Stimulated activated CD4-positive, alpha-beta T cell treated with anti-CD3 and anti-CD28 coated beads, TNF-alpha, amount 100 ng/mL, for 24 hours (primary cell): Measurements from ENCODE around the gene HLA-DOB.

ENCODE experiments used
- DNase-seq, 3 experiments: peaks; one replicate each; pipeline ENCODE4 v3.0.0-alpha.2; 2020; ENCODE audit warnings: low read depth in 3 of 3

Gene HLA-DOB

DNA sequence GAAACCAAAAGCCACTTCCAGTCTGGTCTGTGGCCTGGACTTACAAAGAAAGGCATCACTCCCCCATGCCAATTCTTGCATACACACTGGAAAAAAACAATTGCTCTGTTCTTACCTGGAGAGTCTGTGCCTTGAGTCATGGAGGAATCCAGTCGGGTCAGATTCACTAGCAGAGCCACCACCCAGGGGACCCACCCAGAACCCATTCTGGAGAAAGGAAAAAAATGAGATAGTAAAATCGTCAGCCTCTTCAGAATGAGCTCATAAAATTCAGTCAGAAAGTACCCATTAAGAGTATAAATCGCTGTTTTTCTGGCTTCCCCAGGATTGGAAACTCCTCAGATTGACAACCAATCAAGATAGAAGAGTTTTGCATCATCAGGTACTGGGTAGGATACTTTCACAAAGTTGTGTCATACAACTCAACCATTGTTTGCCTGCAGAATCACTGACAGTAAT, at the start of gene HLA-DOB:
Gene HLA-DOB (minus strand): TSS at position 257 of the 459 bp plus-strand sequence. CDS start 51 bp downstream, at position 206.
- DNase-seq: no peak

DNA sequence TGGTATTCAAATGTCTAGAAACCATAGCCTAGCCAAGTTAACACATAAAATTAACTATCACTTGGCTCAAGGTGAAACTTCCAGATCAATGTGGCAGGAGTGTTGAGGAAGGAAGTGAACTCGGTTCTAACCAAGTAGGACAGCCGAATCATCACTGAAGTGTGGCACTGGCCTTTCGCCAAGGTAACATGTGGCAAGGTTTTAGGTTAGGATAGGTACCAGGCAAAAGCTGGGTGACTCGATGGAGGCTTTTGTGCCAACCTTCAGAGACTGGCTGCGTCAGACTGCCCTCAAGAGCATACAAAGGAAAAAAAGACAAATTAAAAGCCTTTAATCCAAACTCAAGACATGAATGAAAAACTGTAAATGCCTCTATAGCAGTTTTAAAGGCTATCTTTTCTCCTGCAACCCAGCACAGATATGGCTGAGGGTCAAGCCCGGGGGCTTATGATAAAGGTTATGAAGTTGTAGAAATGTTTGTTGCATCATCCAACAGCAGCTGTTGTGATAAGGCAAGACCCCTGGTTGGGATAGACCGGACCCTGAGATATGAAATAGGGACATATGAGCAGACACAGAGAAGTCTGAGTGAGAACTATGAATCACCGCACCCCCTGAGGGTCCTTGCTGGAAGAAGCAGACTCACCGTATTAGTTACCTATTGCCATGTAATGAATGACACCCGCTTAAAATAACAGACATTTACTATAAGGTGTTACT, 49.1 kb upstream of the HLA-DOB start:
- DNase-seq: no peak

DNA sequence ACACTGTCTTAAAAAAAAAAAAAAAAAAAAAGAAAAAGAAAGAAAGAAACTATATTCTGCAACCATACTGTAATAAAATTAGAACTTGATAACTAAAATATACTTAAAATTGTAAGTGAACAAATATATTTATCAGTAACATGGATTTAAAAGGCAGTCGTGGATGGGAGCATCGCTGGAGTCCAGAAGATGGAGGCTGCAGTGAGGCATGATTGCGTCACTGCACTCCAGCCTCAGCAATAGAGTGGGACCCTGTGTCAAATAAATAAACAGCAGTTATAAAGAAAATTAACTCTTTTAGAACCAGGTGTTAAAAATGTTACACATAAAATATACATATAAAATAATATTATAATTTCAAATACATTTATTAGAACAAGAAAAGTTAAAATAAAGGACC, 45.9 kb upstream of the HLA-DOB start:
- DNase-seq: no peak

DNA sequence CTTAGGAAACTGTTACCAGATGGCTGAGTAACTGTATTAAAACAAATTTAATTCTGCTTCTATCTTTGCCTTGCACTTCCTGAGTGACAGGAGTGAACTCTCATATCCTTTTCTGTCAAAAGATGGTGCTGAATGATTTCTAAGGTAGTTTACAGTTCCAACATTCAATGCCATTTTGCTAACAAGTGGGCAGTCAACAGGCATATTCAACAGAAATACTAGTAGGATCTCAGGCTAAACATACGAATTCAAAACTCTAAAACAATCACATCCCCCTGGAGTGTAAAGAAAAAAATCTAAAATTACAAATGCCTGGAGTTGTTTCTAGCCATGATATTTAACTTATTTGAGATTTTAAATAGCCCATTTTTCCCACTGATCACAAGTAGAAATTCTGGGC, 43.9 kb upstream of the HLA-DOB start:
- DNase-seq: no peak

DNA sequence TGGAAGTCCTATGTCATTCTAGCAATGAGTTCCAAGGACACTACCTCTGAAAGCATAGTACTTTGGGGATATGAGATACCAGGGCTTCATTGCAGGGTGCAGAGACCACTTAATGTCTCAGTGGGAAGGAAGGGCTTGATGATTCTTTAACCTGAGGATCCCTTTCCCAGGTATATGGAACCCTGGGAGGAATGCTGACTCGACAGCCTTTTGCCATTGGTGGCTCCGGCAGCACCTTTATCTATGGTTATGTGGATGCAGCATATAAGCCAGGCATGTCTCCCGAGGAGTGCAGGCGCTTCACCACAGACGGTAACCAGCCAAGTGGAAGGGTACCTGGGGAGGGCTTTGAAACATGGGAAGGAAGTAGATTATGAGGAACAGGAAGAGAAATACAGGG, 41.4 kb upstream of the HLA-DOB start:
- DNase-seq: no peak

DNA sequence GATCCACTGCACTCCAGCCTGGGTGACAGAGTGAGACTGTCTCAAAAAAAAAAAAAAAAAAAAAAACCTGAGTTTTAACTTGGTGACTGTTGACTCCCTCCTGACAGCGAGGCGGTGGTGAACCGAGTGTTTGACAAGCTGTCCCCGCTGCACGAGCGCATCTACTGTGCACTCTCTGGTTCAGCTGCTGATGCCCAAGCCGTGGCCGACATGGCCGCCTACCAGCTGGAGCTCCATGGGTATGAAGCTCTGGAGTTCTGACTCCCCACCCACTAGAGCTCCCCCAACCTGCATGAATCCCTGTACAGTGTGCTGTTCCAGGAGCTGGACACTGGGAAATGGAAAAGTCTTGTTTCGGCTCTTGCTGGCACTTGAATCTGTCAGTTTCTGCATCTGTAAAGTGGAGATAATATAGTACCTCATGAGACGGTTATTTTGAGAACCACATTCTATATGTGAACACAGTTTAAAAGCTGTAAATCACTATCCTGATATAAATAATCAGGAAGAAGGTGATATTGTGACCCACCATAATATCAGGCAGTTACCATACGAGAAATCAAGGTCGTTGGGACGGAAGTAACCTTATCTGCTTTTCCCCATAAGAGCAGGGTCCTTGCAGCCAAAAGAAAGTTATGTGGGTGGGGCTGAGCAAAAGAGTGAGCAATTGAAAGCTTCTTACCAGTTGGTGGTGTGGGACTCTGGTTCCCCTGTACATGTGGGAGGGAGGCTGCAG, 40.5 kb upstream of the HLA-DOB start:
- no peak for DNase-seq

DNA sequence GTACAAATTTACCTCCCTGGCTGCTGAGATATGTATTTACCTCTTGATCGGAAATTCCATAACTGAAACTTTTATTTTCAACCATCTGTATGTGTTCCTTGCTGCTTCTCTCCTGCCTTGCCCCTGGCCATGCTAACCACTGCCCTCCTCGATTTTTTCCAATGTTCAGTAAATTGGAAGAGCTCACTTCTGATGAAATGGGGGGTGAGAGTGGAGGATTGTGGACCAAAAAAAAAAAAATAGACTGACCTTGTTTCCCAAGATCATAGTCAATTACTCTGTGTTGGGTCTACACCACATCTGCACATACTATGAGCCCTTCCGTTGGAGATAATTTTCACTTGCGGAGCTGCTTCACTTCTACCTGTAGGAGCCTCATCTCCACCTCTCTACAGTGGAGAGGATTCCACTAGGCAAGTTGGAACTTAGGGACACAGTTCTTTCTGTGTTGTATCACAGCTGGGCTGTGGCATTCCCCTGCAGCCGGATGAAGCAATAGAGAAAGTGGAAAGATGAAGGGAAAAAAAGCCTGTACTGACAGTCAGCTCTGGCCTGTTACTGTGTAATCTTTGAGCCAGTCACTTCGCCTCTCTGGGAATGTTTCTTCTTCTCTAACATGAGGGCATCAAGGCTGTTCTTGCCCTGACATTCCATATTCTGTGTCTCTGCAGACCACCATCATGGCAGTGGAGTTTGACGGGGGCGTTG, 38.8 kb upstream of the HLA-DOB start:
- no peak for DNase-seq

DNA sequence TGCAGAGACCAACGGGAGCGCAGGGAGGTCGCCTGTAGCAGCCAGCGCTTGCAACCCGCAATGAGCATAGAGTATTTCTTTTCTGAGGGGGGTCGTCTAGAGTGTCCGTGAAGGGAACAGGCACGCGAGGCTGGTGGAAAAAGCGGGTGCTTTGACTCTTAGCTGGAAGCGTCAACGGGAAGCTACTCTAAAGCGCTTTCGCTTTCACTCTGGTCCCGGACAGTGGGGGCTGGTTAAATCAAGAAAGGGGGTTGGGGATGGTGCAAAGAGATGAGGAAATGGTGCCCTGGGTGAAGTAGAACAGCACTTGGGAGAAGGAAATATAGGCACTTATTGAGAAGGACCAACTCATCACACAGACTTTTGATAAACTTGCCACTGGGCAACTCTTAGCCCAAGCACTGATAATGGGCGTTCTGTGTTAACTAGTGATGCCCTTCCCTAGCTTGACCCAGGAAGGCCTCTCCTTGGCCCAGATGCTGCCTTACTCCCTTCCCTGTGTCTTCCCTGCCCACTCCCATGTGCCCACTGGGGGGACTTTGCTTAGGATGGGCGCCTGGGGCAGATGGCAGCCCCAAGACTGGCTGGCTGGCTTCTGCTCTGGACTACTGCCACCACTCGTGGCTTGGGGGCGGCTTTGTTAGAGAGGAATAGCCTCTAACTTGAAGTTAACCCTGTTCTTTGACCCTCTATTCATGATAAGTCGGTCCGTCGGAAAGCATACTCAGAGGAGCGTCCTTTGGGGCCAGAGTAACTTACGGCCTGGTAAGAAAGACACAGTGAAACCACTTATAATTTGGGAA, 37.8 kb upstream of the HLA-DOB start:
- DNase-seq: peak in 1 of 3 experiments; percentile 56

DNA sequence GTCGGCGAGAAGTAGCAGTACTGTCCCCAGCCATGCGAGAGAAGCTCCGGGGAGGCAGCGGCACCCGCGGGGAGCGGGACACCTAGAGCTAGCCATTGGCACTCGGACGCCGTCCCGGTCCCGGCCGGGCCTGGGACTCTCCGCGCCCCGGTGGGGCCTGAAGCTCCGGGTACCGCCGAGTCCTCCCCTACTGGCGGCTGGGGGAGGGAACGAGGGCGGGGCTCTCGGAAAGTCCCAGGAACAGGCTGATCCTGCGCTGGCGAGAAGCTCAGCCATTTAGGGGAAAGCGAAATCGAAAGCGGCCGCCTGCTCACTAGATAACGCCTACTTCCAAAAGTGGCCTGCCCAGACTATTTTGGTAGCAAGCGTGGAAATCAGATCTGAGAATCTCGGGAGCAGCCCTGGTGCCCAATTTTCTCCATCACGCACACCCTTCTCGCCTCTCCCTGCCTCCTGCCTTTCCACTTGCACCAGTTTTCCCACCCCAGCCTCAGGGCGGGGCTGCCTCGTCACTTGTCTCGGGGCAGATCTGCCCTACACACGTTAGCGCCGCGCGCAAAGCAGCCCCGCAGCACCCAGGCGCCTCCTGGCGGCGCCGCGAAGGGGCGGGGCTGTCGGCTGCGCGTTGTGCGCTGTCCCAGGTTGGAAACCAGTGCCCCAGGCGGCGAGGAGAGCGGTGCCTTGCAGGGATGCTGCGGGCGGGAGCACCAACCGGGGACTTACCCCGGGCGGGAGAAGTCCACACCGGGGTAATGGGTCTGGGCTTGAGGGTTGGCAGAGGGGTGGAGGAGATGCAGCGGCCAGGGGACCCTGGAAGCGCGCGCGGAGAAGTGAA, 37.0 kb upstream of the HLA-DOB start, which contains the start of the genes PSMB9 and TAP1:
Gene PSMB9 (plus strand): TSS at position 652 of the 835 bp plus-strand sequence. CDS start 38 bp downstream, at position 690.
Gene TAP1 (minus strand): TSS at position 164 of the 835 bp plus-strand sequence. CDS start 68 bp downstream, at position 96.
- DNase-seq: peak; percentile 91 to 96 (median 92)

DNA sequence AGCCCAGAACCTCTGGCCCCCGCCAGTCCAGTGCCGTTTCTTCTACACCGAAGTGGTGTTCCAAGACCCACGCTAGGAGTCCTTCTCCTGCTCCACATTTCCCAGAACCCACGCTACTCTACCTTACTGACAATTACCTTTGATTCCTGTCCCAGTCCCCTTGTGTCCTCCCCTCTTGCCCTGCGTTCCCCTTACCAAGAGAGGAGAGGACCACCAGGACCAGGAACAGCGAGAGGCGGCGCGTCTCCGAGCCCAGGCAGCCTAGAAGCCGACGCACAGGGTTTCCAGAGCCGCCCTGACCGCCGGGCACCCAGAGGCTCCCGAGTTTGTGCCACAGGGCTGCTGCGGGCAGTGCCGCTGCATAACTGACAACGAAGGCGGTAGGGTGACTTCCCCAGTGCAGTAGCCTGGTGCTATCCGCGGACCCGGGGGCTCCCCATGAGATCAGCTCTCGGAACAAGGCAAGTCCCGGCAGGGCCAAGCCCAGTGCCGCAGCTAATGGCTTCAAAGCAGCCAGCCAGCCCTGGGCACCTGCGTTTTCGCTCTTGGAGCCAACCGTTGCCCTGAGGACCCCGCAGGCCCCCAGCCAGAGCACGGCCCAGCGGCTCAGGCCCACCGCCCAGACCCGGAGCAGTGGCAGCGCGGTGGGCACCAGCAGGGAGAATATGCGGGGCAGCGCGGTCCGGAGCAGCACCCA, 36.2 kb upstream of the HLA-DOB start:
- peak in 1 of 3 experiments; percentile 48 for DNase-seq

DNA sequence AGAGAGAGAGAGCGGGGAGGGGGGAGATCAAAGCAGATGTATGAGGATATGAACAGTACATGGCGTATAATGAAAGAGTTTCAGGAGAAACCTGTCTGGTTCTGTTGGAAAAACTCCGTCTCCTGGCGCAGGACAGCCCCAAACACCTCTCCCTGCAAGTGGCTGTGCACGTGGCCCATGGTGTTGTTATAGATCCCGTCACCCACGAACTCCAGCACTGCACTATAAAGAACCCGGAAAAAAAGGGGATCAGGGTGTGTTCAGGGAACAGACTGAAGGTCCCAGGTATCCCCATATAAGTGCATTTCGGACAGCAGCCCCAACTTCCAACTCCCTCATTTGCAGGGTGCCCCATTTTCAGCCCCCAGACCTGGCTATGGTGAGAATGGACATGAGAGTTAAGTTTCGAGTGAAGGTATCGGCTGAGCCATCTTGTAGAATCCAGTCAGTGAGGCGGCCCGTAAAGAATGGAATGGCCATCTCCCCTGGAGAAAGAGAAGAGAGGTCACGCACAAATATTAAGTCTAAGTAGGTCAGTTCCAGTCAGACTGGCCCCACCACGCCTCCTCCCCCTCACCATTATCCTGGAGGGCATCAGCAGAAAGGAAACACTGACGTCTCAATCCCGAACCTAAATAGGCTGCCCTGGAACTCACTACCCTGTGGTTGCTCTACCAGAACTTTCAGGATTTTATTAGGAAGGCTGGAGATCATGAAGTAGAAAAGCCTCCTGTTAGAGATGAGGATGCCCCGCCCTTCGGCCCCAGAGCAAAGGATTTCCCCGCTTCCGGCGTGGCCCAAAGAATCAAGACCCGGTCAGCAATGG, 35.4 kb upstream of the HLA-DOB start:
- DNase-seq: no peak

DNA sequence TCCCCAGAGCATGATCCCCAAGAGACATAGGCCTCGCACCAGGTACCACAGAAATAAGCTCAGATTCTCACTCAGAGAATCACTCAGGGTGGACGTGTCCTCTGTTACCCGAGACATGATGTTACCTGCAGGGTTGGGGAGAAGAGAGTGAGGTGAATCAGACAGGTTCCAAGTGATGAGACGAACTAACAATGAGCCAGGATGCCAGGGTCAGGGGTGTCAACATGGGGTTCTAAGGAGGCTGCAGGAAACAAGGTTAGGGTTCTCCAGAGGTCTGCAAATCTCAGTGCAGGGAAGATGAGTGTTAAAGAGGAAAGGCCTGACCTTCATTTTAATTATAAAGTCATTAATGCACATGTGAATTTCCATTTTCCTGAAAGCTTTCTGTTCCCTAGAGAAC, 34.2 kb upstream of the HLA-DOB start:
- no peak for DNase-seq

DNA sequence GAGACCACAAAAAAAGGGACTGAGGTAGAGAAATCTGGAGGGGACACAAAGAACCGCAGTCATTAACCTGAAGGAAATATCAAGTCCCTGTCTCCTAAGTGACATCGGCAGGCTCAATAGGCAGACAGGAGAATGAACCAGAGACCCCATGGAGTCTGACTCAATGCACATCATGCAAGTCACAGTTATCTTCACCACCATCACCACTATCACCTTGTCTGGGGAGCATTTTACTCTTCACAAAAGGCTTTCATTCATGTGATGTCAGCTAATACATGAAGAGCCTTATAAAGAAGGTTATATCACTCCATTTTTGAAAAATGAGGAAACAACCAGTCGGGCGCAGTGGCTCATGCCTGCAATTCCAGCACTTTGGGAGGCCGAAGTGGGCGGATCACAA, 32.3 kb upstream of the HLA-DOB start:
- no peak for DNase-seq

DNA sequence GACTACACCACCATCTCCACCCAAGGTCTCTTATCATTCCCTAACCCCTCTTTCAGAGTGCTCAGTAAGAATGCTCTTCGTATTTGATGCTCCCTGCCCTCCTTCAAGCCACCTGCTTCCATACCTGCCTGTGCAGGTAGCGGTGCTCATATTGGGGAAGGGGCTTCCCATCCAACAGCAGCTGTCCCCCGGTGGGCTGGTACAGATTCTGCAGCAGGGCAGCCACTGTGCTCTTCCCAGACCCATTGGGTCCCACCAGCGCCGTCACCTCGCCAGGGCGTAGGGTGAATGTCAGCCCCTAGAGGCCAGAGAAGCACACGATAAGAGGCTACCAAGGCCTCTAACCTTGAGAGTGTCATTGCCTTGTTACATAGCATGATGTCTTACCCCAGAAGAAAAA, 31.0 kb upstream of the HLA-DOB start:
- DNase-seq: no peak

DNA sequence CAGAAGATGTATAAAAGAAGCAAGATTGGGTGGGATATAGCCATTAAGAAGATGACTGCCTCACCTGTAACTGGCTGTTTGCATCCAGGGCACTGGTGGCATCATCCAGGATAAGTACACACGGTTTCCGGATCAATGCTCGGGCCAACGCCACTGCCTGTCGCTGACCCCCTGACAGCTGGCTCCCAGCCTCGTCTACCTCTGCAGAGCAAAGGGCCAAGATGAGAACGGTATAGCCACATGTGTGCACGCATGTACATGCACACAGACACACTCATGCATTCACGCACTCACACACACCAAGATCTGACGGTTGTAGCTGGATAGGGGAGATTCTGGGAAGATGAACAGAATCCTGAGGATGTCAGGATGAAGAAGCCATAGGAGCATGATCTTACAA, 30.2 kb upstream of the HLA-DOB start:
- no peak for DNase-seq

DNA sequence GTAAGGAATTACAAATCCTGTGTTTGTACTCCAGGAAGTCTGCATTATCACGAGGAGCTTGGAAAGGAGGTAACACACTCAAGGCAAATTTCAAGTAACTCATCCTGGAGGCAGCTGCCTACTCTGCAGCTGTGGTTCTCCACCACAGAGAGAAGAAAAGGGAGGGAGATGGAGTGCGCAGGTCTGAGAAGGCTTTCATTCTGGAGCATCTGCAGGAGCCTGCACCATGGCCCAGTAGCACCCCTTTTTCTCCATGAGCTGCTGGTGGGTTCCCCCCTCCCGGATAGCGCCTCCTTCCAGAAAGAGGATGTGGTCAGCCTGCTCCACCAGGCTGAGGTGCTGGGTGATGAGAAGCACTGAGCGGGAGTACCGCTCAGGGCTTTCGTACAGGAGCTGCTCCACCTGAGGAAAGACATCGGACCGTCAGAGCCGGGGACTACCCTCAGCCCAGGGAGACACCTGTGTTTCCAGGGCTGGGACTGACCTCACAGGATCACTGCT, 28.6 kb upstream of the HLA-DOB start:
- DNase-seq: peak in 1 of 3 experiments; percentile 50

DNA sequence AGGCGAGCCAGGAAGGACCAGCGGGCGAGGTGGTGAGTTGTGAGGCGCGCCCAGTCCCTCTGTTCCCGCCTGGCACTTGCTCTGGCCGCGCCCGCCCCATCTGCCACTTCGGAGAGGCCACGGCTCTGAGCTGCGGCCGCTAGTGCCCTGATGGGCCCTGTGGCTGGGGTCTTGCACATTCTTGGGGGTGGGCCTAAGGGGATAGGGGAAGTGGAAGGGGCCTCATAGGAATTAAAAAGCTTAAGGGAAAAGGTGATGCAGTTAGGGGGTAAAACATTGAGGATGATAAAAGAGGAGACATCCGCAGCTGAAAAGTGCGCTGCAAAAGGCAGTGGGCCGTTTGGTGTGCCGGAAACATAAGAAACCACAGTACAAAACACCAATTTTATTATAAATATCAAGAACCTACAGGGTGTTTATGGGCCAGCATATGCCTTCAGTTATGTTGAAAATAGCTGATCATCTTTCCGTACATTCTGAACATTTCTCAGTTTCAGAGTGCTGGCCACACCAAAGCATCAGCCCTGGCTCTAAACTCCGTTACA, 28.1 kb upstream of the HLA-DOB start:
- DNase-seq: no peak
